Kidney epithelial cell (primary cell): ENCODE results near the gene PRR13. TPM values are rescaled to one million over a fixed set of nuclear protein-coding genes. Genes with fewer than 3 reads are reported as not detected.
"Not testable (repeated sequence)": the region's sequence is repeated elsewhere in the genome, so short reads cannot be mapped to it uniquely, and the experiment has no call there.

Experiments used
- DNase-seq: peaks from one replicate; pipeline ENCODE4 v3.0.0-alpha.2; 2010; ENCODE audit warnings: low read depth
- H3K27me3 ChIP-seq: 2 replicates; pipeline ENCODE4 v1.6.0; 2011; ENCODE audit warnings: low read length; ENCODE audit not compliant: control insufficient read depth, insufficient read depth
- H3K36me3 ChIP-seq: 2 replicates; pipeline ENCODE4 v1.5.1; 2011; ENCODE audit warnings: low read length; ENCODE audit not compliant: control insufficient read depth, insufficient read depth
- H3K4me3 ChIP-seq: 2 replicates; pipeline ENCODE4 v1.5.1; 2011; ENCODE audit warnings: low read depth, mild to moderate bottlenecking, control low read depth, low read length
- CTCF ChIP-seq: IDR thresholded peaks from 2 replicates; pipeline ENCODE4 v1.5.1; 2011; ENCODE audit warnings: mild to moderate bottlenecking, moderate library complexity, low read length, control low read depth, inconsistent platforms; ENCODE audit not compliant: insufficient read depth, poor library complexity, severe bottlenecking
- total RNA-seq: library from RNA; depleted of rRNA; stranded (reverse); fragments of >200 nt; gene quantifications from 2 replicates; pipeline ENCODE4 v1.2.3, GENCODE V29; 2015

The PRR13 gene
- total RNA-seq, 1 donor from 2014 or later = 91.4 TPM

DNA sequence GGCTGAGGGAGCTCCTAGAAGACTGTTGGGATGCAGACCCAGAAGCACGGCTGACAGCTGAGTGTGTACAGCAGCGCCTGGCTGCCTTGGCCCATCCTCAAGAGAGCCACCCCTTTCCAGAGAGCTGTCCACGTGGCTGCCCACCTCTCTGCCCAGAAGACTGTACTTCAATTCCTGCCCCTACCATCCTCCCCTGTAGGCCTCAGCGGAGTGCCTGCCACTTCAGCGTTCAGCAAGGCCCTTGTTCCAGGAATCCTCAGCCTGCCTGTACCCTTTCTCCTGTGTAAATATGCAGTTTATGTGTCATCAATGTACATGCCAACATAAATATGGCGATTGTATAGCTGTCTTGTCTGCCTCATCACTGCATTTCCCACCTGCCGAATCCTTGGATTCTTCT lies 10.3 kb upstream of the PRR13 start:
- no peak for DNase-seq
- no peak for TF ChIP-seq CTCF

DNA sequence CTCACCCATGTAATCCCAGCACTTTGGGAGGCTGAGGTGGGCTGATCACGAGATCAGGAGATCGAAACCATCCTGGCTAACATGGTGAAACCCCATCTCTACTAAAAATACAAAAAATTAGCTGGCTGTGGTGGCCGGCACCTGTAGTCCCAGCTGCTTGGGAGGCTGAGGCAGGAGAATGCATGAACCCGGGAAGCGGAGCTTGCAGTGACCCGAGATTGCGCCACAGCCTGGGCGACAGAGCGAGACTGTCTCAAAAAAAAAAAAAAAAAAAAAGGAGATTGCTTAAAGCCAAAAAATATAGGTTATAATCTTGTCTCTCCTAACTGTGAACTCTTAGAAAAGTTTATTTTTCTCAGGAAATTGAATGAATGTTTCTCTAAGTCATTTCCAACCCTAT lies 6.2 kb upstream of the PRR13 start:
- H3K36me3 ChIP-seq, DNase-seq, H3K27me3 ChIP-seq, H3K4me3 ChIP-seq: not testable (repeated sequence)

More for the DNA sequence above, 10.3 kb upstream of the PRR13 start:
- Histone ChIP-seq H3K4me3 (no peak overlapping the region), H3K27me3 (no peaks in the 10 kb centered on the region), H3K36me3 (no peaks in the 10 kb centered on the region)

GRCh38 chr12:53439582-53439981 lies 2.0 kb upstream of the PRR13 start:
- not testable (repeated sequence) for DNase-seq, H3K4me3 ChIP-seq, H3K27me3 ChIP-seq, H3K36me3 ChIP-seq

- TF ChIP-seq CTCF = no peak
- Histone ChIP-seq H3K36me3 (no peaks in the 10 kb centered on the region), H3K4me3 (no peak overlapping the region), H3K27me3 (no peaks in the 10 kb centered on the region)
- no peak for DNase-seq
Measured at GRCh38 chr12:53443955-53444354, 2.4 kb downstream of the PRR13 start.

DNA sequence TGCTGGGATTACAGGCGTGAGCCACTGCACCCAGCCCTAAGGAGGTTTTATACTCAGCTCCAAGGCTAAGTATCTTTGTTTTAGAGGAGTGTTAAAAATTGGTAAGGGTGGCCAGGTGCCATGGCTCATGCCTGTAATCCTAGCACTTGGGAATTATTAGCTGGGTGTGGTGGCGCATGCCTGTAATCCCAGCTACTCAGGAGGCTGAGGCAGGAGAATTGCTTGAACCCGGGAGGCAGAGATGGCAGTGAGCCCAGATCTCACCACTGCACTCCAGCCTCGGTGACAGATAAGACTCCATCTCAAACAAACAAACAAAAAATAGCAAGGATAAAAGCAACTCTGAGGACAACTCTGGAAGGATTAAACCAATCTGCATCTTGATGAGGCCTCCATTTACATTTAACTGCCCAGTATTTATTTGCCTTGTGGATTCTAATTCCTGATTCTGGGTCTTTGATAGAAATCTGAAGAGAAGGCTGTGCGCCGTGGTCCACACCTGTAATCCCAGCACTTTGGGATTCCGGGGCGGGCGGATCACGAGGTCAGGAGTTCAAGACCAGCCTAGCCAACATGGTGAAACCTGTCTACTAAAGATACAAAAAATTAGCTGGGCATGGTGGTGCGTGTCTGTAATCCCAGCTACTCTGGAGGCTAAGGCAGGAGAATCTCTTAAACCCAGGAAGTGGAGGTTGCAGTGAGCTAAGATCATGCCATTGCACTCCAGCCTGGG lies 3.2 kb downstream of the PRR13 start:
- not testable (repeated sequence) for H3K27me3 ChIP-seq, H3K4me3 ChIP-seq, H3K36me3 ChIP-seq

DNA sequence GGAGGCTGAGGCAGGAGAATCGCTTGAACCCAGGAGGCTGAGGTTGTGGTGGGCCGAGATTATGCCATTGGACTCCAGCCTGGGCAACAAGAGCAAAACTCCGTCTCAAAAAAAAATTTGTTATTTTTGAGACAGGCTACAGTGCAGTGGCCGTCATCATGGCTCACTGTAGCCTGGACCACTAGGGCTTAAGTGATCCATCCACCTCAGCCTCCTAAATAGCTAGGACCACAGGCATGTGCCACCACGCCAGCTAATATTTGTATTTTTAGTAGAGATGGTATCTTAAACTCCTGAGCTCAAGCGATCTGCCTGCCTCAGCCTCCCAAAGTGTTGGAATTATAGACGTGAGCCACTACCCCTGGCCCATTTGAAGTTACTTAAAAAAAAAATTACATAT lies 9.4 kb downstream of the PRR13 start:
- no peak overlapping the region for H3K4me3 ChIP-seq
- peaks cover 2% of the 10 kb centered on the region for H3K36me3 ChIP-seq
- DNase-seq = no peak
- no peak for TF ChIP-seq CTCF
- H3K27me3 ChIP-seq = no peaks in the 10 kb centered on the region

More for the DNA sequence above, 3.2 kb downstream of the PRR13 start:
- not testable (repeated sequence) for DNase-seq

GRCh38 chr12:53451661-53452158 lies 10.2 kb downstream of the PRR13 start, which contains the start of gene PCBP2:
TSS of gene PCBP2 (plus strand) at chr12:53452102. CDS start at chr12:53454801, 2,699 bp downstream.
- TF ChIP-seq CTCF = peak; percentile 89
- Histone ChIP-seq H3K4me3 (peak within 1 kb of the TSS; percentile 68), H3K27me3 (no peaks in the 10 kb centered on the region), H3K36me3 (peaks cover 2% of the 10 kb centered on the region)
- DNase-seq = peak; percentile 94
